ENCODE measurements around the gene CYBRD1. TPM values are rescaled to one million over a fixed set of nuclear protein-coding genes. Genes with fewer than 3 reads are reported as not detected.

Gene CYBRD1
- total and polyA plus RNA-seq, 2 donors (not counting 1 experiment from before 2014, with no cell fraction given), result 0.27 TPM; not detected in 1

GRCh38 chr2:171547720-171548119, 25.4 kb downstream of the CYBRD1 start:
- H3K4me2 ChIP-seq (replicated peaks; ENCODE audit: low read depth, low read length, poor library complexity, severe bottlenecking), result no peak overlapping the region
- no peaks in the 10 kb centered on the region for H4K20me1 ChIP-seq (ENCODE audit: control insufficient read depth, insufficient read depth, low read length, poor library complexity, severe bottlenecking)
- H3K27ac ChIP-seq (ENCODE audit: low read length in 2 of 2), result no peak overlapping the region
- TF ChIP-seq EZH2 (IDR thresholded peaks at IDR 0.05; ENCODE audit: borderline replicate concordance, insufficient read depth, low read depth, low read length, poor library complexity, severe bottlenecking) (no peak), CTCF (IDR thresholded peaks at IDR 0.05) (no peak)
- no peak overlapping the region for H3K4me3 ChIP-seq (ENCODE audit: control extremely low read depth in 1 of 5, extremely low read depth in 1 of 5, insufficient read depth in 1 of 5, low read depth in 2 of 5, low read length in 4 of 5)
- CTCF ChIA-PET, result no interaction called here
- no peaks in the 10 kb centered on the region for H3K27me3 ChIP-seq (replicated peaks in 1 of 4; ENCODE audit: control extremely low read depth in 1 of 4, control insufficient read depth in 3 of 4, insufficient read depth in 4 of 4, low read length in 3 of 4)
- Mint-ChIP-seq H3K27me3 (peaks cover 3% of the 10 kb centered on the region), H3K27ac (no peak overlapping the region), H3K9me3 (ENCODE audit: insufficient read depth) (no peaks in the 10 kb centered on the region), H3K4me1 (no peaks in the 10 kb centered on the region), H3K4me3 (no peak overlapping the region)
- POLR2A ChIA-PET, result no interaction called here
- 100% methylated on average over 1 of the region's 2 CpGs for WGBS (ENCODE audit: insufficient coverage)
- intact Hi-C loops (cut with micrococcal nuclease), result no loop called here
- no peaks in the 10 kb centered on the region for H3K36me3 ChIP-seq (replicated peaks in 1 of 2; ENCODE audit: control extremely low read depth in 1 of 2, control insufficient read depth in 1 of 2, extremely low read depth in 1 of 2, insufficient read depth in 2 of 2, low read length in 1 of 2)
- no peaks in the 10 kb centered on the region for H3K79me2 ChIP-seq (ENCODE audit: control insufficient read depth, insufficient read depth, low read length)
- no peak overlapping the region for H2AFZ ChIP-seq (ENCODE audit: insufficient read depth, low read depth, low read length, poor library complexity, severe bottlenecking)
- ATAC-seq (ENCODE audit: low read depth), result no peak
- no peaks in the 10 kb centered on the region for H3K9me3 ChIP-seq (ENCODE audit: control extremely low read depth in 1 of 3, control insufficient read depth in 2 of 3, insufficient read depth in 1 of 3, low read length in 2 of 3)
- no peak for DNase-seq
- no peaks in the 10 kb centered on the region for H3K4me1 ChIP-seq (ENCODE audit: control insufficient read depth in 2 of 2, insufficient read depth in 2 of 2, low read length in 2 of 2)
- no peak overlapping the region for H3K9ac ChIP-seq (ENCODE audit: low read length)

GRCh38 chr2:171550613-171551012, 28.3 kb downstream of the CYBRD1 start:
- CTCF ChIA-PET, result no interaction called here
- no peaks in the 10 kb centered on the region for H4K20me1 ChIP-seq (ENCODE audit: control insufficient read depth, insufficient read depth, low read length, poor library complexity, severe bottlenecking)
- no peaks in the 10 kb centered on the region for H3K27me3 Mint-ChIP-seq
- H3K9me3 Mint-ChIP-seq (ENCODE audit: insufficient read depth), result no peaks in the 10 kb centered on the region
- H3K36me3 ChIP-seq (replicated peaks in 1 of 2; ENCODE audit: control extremely low read depth in 1 of 2, control insufficient read depth in 1 of 2, extremely low read depth in 1 of 2, insufficient read depth in 2 of 2, low read length in 1 of 2), result no peaks in the 10 kb centered on the region
- no peak overlapping the region for H3K4me2 ChIP-seq (replicated peaks; ENCODE audit: low read depth, low read length, poor library complexity, severe bottlenecking)
- H3K4me1 Mint-ChIP-seq, result no peaks in the 10 kb centered on the region
- H3K4me1 ChIP-seq (ENCODE audit: control insufficient read depth in 2 of 2, insufficient read depth in 2 of 2, low read length in 2 of 2), result no peaks in the 10 kb centered on the region
- POLR2A ChIA-PET, result no interaction called here
- no peaks in the 10 kb centered on the region for H3K79me2 ChIP-seq (ENCODE audit: control insufficient read depth, insufficient read depth, low read length)
- intact Hi-C loops (cut with micrococcal nuclease), result no loop called here
- no peak overlapping the region for H3K4me3 Mint-ChIP-seq
- no peak overlapping the region for H3K9ac ChIP-seq (ENCODE audit: low read length)
- ATAC-seq (ENCODE audit: low read depth), result no peak
- no peak overlapping the region for H3K4me3 ChIP-seq (ENCODE audit: control extremely low read depth in 1 of 5, extremely low read depth in 1 of 5, insufficient read depth in 1 of 5, low read depth in 2 of 5, low read length in 4 of 5)
- no peak for TF ChIP-seq CTCF (IDR thresholded peaks at IDR 0.05)
- TF ChIP-seq EZH2 (IDR thresholded peaks at IDR 0.05; ENCODE audit: borderline replicate concordance, insufficient read depth, low read depth, low read length, poor library complexity, severe bottlenecking), result no peak
- DNase-seq, result no peak
- no peak overlapping the region for H3K27ac Mint-ChIP-seq
- no peaks in the 10 kb centered on the region for H3K9me3 ChIP-seq (ENCODE audit: control extremely low read depth in 1 of 3, control insufficient read depth in 2 of 3, insufficient read depth in 1 of 3, low read length in 2 of 3)
- no peak overlapping the region for H3K27ac ChIP-seq (ENCODE audit: low read length in 2 of 2)
- H2AFZ ChIP-seq (ENCODE audit: insufficient read depth, low read depth, low read length, poor library complexity, severe bottlenecking), result no peak overlapping the region
- H3K27me3 ChIP-seq (replicated peaks in 1 of 4; ENCODE audit: control extremely low read depth in 1 of 4, control insufficient read depth in 3 of 4, insufficient read depth in 4 of 4, low read length in 3 of 4), result no peaks in the 10 kb centered on the region
